Duodenal mucosa (tissue), 2 donors: ENCODE results near the gene FTO.

Experiments
- H3K27ac ChIP-seq: one replicate; pipeline ENCODE4 v1.7.0; 2013; ENCODE audit warnings: low read depth, low read length
- H3K27me3 ChIP-seq, 2 donors: one replicate each; pipeline ENCODE4 v1.7.0; 2013; ENCODE audit warnings: low read length in 2 of 2, control low read depth in 1 of 2; ENCODE audit not compliant: insufficient read depth in 2 of 2, control insufficient read depth in 1 of 2
- H3K36me3 ChIP-seq, 2 donors: one replicate each; pipeline ENCODE4 v1.7.0; 2013; ENCODE audit warnings: low read length in 2 of 2, control low read depth in 1 of 2; ENCODE audit not compliant: insufficient read depth in 2 of 2, control insufficient read depth in 1 of 2
- H3K4me1 ChIP-seq, 2 donors: one replicate each; pipeline ENCODE4 v1.7.0; 2013; ENCODE audit warnings: low read length in 2 of 2, control low read depth in 1 of 2; ENCODE audit not compliant: insufficient read depth in 2 of 2, control insufficient read depth in 1 of 2
- H3K4me3 ChIP-seq, 2 donors: one replicate each; pipeline ENCODE4 v1.7.0; 2013; ENCODE audit warnings: low read length in 2 of 2, low read depth in 1 of 2
- H3K9ac ChIP-seq, 2 donors: one replicate each; pipeline ENCODE4 v1.7.0; 2013; ENCODE audit warnings: low read length in 2 of 2, low read depth in 1 of 2
- H3K9me3 ChIP-seq, 2 donors: one replicate each; pipeline ENCODE4 v1.7.0; 2013; ENCODE audit warnings: low read length in 2 of 2, control low read depth in 1 of 2; ENCODE audit not compliant: control insufficient read depth in 1 of 2

Gene FTO

GRCh38 chr16:53849585-53849984 lies 145.6 kb downstream of the FTO start:
- Histone ChIP-seq H3K4me3 (no peak overlapping the region), H3K27me3 (no peaks in the 10 kb centered on the region), H3K36me3 (peaks cover 0 to 11% of the 10 kb centered on the region in 2 donors), H3K27ac (no peak overlapping the region), H3K9me3 (no peaks in the 10 kb centered on the region), H3K4me1 (peaks cover 0 to 6% of the 10 kb centered on the region in 2 donors), H3K9ac (no peak overlapping the region)

- Histone ChIP-seq H3K27ac (no peak overlapping the region), H3K4me3 (no peak overlapping the region), H3K4me1 (peaks cover 0 to 6% of the 10 kb centered on the region in 2 donors)
Measured at GRCh38 chr16:53849994-53850393, 146.0 kb downstream of the FTO start.

GRCh38 chr16:53852678-53853077 lies 148.7 kb downstream of the FTO start:
- Histone ChIP-seq H3K4me3 (no peak overlapping the region), H3K36me3 (no peaks in the 10 kb centered on the region), H3K4me1 (peaks cover 0 to 6% of the 10 kb centered on the region in 2 donors), H3K9me3 (no peaks in the 10 kb centered on the region), H3K9ac (no peak overlapping the region), H3K27me3 (no peaks in the 10 kb centered on the region), H3K27ac (no peak overlapping the region)

More at GRCh38 chr16:53849994-53850393, 146.0 kb downstream of the FTO start:
- H3K27me3 ChIP-seq = no peaks in the 10 kb centered on the region
- H3K9me3 ChIP-seq = no peaks in the 10 kb centered on the region
- H3K36me3 ChIP-seq = peaks cover 0 to 6% of the 10 kb centered on the region in 2 donors
- H3K9ac ChIP-seq = no peak overlapping the region

GRCh38 chr16:53855056-53855455 lies 151.1 kb downstream of the FTO start:
- H3K36me3 ChIP-seq = no peaks in the 10 kb centered on the region
- no peak overlapping the region for H3K9ac ChIP-seq
- H3K9me3 ChIP-seq = no peaks in the 10 kb centered on the region
- no peak overlapping the region for H3K27ac ChIP-seq
- no peaks in the 10 kb centered on the region for H3K27me3 ChIP-seq
- H3K4me1 ChIP-seq = no peaks in the 10 kb centered on the region
- H3K4me3 ChIP-seq = no peak overlapping the region

- Histone ChIP-seq H3K9me3 (no peaks in the 10 kb centered on the region), H3K27me3 (no peaks in the 10 kb centered on the region), H3K27ac (no peak overlapping the region), H3K36me3 (no peaks in the 10 kb centered on the region), H3K4me3 (no peak overlapping the region), H3K9ac (no peak overlapping the region), H3K4me1 (no peaks in the 10 kb centered on the region)
Measured at GRCh38 chr16:53855511-53855910, 151.6 kb downstream of the FTO start.

- Histone ChIP-seq H3K4me1 (no peaks in the 10 kb centered on the region), H3K9ac (no peak overlapping the region), H3K36me3 (no peaks in the 10 kb centered on the region), H3K27me3 (no peaks in the 10 kb centered on the region), H3K9me3 (no peaks in the 10 kb centered on the region), H3K27ac (no peak overlapping the region), H3K4me3 (no peak overlapping the region)
Measured at GRCh38 chr16:53859995-53860540, 156.1 kb downstream of the FTO start.

GRCh38 chr16:53863861-53864260 lies 159.9 kb downstream of the FTO start:
- H3K9me3 ChIP-seq = no peaks in the 10 kb centered on the region
- H3K9ac ChIP-seq = no peak overlapping the region
- no peaks in the 10 kb centered on the region for H3K4me1 ChIP-seq
- no peaks in the 10 kb centered on the region for H3K36me3 ChIP-seq
- H3K4me3 ChIP-seq = no peak overlapping the region
- H3K27me3 ChIP-seq = no peaks in the 10 kb centered on the region
- H3K27ac ChIP-seq = no peak overlapping the region

- no peaks in the 10 kb centered on the region for H3K4me1 ChIP-seq
- no peak overlapping the region for H3K27ac ChIP-seq
Measured at GRCh38 chr16:53864819-53865493, 161.0 kb downstream of the FTO start.

GRCh38 chr16:53865494-53865863 lies 161.5 kb downstream of the FTO start:
- H3K9me3 ChIP-seq = no peaks in the 10 kb centered on the region
- no peaks in the 10 kb centered on the region for H3K4me1 ChIP-seq
- no peaks in the 10 kb centered on the region for H3K27me3 ChIP-seq
- H3K36me3 ChIP-seq = no peaks in the 10 kb centered on the region
- H3K4me3 ChIP-seq = no peak overlapping the region
- no peak overlapping the region for H3K27ac ChIP-seq
- H3K9ac ChIP-seq = no peak overlapping the region

More at GRCh38 chr16:53864819-53865493, 161.0 kb downstream of the FTO start:
- H3K9me3 ChIP-seq = no peaks in the 10 kb centered on the region
- no peak overlapping the region for H3K9ac ChIP-seq
- no peaks in the 10 kb centered on the region for H3K27me3 ChIP-seq
- no peaks in the 10 kb centered on the region for H3K36me3 ChIP-seq
- no peak overlapping the region for H3K4me3 ChIP-seq

- H3K9ac ChIP-seq = no peak overlapping the region
- no peak overlapping the region for H3K4me3 ChIP-seq
- no peaks in the 10 kb centered on the region for H3K27me3 ChIP-seq
- no peak overlapping the region for H3K27ac ChIP-seq
- H3K9me3 ChIP-seq = no peaks in the 10 kb centered on the region
- H3K4me1 ChIP-seq = no peaks in the 10 kb centered on the region
- no peaks in the 10 kb centered on the region for H3K36me3 ChIP-seq
Measured at GRCh38 chr16:53866520-53866919, 162.6 kb downstream of the FTO start.
